Measurements from ENCODE around the gene BCL11A.
A peak's percentile ranks its signal among the peaks of the same experiment; 100 is the strongest.

The BCL11A gene

DNA sequence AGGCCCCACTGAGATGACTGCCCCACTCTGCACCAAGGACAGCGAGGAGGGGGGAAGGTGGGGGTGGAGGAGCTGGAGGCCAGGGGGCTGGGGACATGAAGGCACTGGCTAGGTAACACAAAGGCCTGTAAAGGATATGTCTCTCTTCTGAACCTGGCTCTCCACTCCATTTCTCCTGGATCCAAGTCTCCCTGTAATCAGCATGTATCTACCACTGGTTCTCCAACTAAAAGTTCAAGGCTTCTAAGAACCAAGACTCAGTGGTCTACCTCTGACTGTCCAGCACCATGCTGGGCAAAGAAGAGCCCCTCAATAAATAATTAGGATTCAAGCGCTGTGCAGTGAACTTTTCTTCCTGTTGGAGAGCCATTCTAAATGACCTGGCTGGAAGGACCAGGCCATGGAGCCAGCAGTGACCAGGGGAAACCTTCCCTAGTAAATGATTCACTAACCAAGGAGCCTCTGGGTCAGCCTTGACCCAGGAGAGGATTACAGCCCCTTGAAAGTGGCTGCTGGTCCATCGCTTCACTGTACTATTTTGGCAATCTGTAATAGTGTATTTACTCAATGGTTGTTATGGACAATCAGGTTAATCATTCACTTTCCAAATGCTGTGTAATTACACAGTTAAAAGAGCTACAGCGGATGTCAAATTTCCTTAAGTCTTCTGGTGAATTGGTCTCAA lies 73.2 kb downstream of the BCL11A start:
- DNase-seq, result no peak

DNA sequence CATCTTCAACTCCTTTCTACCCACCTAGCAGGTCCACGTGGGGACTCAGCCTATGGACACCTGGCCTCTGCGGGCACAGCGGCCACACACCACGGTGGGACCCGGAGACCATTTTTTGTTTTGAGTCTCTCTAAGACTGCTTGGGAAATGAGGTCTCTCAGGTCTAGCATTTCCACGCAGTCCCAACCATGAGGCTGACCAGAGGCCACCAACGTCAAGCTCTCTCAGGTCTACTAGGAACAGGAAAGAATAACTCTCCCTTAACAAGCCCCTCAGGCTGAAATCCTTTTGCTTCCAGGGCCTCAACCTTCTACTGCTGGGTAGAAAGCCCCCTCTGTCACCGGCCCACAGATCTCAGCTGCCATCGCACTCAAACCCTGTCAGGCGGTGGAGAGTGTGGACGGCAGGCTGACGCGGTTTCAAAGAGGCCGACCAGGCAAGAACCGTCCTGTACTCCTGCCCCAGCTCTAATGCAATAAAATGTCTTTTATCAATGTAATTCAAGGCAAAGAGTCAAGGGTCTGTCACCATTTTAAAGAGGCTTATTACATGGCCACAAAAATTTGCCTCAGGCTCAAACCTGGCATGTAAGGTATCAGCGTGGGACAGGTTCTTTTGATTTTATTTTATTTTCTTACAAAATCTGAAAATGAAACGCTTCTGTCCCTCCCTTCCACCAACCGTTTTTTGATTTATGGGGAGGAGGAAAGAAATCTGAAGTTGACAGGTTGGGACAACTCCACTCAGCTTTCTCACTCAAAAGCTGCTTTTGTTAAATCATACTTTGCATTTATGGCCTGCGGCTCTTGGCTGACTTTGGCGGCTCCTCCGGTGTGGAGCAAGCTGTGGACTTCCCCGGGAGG lies 74.0 kb downstream of the BCL11A start:
- DNase-seq, result no peak

DNA sequence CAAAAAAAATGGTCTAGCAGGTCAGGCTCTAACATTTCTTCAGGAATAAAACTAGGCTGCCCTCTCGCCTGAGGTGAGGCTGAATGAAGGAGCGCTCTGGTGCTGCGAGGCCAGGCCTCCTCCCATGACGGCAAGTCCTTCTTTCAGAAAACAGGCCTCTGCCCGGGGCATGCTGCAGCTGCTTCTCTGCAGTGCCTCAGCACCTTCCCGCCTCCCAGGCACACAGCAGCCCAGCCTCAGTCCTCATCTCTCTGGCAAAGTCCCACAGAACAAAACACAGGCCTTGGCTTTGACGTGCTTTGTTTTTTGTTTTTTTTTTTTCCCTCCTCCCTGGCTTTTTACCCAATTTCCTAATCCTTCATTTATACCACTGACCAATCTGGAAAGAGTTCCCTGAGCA lies 74.8 kb downstream of the BCL11A start:
- no peak for DNase-seq

DNA sequence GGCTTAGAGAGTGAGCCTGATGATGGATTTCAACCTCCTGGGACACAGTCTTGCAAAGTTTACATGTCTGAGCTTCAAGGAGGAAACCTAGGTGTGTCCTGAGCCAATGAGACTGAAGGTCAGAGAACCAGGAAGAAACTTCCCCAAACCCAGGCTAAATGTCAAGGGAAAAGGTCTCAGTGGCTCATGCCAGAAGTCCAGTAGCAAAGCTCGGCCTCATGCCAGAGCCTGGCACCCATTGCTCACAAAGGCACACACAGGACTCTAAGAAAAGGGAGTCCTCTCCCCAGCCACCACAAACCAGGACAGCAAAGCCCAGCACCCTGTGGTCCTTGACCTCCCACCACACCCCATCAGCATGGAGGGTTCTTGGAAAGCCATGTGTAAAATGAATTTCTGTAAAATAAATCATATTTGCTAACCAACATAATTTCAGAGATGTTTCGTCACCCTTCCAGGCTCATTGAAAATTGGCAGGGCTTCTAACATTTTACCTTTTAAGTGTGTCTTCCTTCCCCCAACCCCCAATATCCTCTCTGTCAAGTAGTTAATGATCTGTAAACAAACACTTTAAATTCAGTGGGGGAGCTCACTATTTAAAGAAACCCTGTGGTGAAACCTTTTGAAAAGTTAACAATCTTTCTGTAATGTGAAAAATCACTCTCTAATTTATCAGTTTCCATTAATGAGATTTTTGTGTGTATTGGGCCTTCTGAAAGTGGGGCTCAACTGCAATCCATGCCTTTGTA lies 77.1 kb downstream of the BCL11A start:
- peak; percentile 37 for DNase-seq

DNA sequence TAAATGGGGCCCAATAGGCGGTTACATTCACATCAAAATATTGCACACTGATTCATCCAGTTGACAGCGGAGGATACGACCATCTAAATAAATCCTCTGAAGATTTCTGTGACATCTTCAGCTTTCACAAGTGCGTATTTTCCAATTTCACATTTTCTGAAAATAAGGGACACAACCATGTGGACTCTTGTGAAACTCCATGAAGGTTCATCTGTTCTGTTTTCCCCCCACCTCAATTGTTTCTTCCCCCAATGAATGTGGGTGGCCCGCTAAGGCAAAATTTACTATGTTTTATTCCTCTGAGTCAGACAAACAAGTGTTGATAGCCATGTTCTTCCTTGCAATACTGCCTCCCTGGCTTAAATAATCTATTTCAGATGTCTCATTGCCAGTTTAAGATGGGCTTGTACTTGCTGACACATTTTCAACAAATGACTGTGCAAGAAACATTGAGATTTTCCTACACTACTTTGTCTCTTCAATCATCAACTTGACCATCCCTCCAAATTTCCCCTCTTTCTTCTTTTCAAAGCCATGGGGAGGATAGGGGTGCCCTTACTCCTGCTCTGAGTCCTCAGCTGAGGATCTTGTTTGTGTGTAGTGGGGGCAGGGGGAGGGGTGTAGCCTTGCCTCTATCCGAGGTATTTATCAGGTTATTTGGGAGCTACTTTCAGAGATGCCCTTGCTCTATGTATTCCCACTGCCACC lies 78.2 kb downstream of the BCL11A start:
- no peak for DNase-seq

DNA sequence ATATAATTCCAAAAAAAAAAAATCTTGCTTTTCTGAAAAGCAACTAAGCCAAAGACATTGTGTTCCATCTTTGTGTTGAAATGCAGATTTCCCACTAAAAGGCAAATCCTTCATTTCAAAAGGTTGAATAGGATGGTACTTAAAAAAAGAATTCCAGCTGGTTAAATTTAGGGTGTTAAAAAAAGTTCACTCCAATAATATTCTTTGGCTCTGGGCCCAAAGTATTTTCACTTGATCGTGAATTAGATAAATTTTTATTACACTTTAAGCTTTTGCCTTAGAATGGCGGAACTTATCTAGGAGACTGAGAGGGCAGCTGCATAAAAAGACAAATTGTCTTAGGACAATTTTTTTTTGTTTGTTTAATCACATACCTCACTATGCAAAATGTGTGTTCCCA lies 79.2 kb downstream of the BCL11A start:
- no peak for DNase-seq

DNA sequence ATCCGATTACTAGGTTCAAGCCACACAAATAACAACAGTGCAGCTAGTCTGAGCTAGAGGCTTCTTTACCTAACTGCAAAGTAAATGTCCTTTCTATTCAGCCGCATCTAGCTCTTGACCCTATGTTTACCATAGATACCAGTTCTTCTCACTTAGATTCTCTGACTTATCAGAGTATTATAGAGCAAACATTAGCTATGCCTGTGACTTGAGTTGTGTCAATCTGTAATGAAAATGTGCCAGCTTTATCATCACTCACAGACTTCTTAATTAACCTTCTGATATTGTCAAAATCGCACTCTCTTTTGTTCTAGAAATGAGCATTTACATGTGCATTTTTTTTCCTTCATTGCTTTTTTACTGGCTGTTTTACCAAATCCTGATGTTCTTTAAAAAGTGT lies 79.9 kb downstream of the BCL11A start:
- DNase-seq, result no peak

DNA sequence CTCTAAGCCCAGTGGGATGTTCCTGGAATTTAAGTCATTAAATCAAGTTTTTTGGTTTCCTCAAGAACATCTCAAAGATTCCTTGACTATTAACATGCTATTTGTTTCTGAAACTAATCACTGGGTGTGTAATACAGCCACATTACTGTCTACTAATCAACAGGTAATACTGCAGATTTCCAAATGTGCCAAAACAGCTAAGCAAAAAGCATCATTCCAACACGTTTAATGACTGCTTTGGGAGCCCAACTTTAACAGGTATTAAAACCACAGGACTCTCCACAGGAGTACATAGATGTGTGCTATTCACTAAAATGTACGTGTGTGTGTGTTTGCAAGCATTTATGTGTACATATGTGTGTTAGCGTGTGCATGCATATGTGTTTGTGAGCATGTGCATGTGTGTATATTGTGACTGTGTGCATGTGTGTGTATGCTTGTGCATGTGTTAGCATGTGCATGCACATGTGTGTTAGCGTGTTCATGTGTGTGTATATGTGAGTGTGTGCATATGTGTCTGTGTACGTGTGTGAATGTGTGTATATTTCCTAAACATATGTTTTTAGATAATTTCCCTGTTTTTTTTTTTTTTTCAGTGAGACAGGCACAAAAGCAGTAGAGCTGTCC lies 80.7 kb downstream of the BCL11A start:
- DNase-seq, result no peak

DNA sequence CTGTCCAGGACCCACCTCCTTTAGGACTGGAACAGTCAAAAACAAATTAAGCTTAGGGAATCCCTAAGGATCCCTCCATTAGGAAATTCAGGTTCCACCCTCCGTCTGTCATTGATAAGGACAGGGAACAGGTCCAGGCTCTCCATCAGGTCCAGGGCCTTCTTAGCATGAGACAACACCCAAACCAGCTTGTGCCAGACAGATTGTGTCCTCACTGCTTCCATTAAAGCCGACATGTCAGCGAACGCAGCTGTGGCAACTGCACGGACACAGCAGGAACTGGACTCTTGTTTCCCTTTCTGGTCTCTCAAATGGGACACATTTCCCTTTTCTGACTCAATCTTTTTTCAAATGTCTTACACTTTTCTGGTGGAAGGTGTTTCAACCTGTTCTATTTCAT lies 81.4 kb downstream of the BCL11A start:
- no peak for DNase-seq

DNA sequence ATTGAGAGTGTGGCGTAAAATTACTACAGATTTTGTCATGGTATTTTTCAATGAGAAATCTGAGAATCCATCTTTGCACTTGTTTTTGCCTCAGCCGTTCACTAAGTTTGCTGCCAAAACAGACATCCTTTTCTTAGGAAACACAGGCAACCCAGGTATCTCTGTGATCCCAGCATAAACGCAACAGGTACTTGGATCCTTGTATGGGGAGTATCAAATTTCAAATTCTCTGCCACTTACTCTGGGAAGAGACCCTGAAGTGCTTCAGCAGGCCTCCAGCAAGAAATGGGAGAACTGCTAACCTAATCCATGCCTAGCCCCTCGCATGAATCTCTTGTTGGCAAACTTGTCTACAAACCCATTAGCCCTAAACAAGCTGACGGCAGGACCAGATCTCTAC lies 83.1 kb downstream of the BCL11A start:
- DNase-seq, result peak; percentile 14

DNA sequence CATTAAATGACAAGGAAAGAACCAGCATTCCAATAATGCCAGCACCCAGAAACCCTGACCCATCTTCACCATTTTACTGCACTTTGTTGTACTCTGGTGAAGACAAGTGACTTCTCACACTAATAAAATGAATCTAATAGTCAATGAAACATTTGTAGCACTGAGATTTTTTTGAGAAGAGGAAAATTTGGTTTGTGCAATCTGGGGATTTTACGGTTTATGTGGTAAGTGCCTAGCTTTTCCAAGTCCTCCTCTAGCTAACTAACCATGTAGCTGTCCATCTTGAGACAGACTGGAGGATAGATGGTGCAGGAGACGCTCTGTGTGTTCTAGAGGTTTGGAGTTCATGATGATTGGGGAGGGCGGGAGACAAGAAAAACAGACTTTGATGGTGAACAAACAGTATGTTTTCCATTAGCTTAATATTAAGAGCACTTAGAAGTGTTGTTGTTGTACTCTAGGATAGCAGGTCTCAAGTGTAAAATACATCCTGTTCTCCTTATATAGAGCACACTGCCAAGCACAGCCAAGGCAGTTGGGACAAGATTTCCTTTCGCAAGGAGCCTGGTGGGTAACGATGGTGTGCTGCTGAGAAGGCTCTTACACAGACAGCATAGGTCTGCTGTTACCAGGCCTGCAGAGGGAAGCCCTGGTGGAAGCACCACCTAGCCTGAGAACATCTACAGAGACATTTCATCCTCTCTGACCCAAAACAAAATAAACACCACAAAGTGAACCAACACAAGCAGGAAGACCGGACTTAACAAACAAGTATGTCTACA lies 83.7 kb downstream of the BCL11A start:
- DNase-seq, result no peak

DNA sequence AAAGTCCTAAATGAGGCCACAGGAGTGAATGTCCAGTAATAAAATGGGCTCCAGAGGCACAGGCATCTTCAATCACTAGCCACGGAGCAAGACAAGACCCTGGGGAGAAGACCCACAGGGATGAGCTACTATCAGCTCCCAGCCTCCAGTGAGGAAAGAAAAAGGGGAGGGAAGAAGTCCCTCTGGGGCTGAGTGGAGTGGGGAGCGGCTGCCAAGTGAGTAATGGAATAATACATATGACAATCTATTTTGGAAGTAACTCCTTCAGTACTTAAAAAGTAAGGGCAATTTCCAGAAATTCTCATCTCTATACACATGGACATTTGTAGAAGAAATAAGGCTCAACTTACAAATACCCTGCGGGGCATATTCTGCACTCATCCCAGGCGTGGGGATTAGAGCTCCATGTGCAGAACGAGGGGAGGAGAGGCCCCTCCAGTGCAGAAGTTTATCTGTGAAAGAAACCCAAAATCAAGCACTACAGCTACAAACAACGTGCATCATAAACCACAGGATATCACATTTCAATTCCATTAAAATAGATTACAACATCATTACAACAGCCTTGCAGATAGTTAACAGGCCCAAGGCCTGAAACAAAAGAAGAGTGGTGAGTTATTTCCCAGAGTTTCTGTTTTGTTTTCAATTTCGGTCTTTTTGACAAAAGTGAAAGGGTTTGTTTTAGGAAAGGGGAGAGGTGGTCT lies 84.9 kb downstream of the BCL11A start:
- no peak for DNase-seq

DNA sequence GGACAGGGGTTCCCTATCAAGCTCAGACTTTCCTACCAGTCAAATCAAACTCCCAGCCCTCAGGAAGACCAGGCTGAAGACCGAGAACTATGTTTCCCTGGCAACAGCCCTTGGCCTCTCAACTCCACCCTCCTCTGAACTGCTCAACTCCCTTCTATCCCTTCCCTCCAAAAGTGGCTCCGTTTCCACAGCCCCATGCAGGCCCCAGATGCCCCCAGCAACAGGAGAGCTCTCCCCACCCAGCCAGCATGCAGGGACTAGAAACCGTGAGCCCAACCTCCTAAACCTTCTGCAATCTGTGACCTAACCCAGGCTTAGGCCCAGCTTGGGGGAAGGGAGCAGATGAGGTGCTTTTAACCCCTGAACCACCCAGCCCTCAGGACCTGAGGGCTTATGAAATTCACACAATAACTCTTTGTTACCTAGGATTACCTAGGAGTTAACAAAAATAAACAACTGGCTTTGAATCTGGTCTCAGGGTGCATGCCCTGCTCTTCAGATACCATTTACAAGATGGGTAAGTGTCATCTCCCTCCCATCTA lies 87.2 kb downstream of the BCL11A start:
- no peak for DNase-seq

DNA sequence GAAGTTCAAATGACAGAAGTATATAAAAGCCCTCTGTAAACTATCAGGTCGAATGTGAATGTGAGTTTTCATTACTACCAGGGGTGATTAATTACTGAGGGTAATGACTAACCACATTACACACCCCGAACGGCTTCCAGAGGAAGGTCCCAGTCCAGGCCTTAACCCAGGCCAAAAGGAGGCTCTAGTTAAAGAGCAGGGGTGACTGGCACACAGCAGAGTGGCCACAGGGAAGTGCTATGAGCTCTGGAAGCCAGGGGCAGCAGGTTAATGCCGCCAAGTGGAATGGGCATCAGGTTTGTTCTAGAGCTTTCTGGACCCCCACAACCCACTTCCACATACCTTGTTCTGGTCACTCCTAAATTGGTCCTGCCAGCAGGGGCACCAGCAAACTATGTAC lies 87.7 kb downstream of the BCL11A start:
- no peak for DNase-seq

DNA sequence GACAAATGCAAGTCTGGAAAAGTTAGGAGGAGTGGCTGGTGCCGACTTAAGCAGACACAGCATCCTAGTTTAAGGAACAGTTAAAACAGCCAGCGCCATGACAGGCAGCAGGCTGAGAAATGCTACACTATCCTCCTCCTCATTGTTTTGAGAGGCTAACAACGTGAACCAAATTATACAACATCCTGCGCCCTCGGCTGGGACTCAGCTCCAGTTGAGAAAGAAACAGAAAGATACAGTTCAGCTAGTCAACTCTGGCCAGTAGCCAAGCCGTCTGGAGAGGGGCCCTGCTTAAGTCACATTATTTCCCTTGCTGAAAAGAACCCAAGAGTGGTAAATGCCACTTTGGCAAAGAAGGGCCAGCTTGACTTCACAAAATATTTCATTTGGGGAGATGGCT lies 90.2 kb downstream of the BCL11A start:
- DNase-seq, result no peak

DNA sequence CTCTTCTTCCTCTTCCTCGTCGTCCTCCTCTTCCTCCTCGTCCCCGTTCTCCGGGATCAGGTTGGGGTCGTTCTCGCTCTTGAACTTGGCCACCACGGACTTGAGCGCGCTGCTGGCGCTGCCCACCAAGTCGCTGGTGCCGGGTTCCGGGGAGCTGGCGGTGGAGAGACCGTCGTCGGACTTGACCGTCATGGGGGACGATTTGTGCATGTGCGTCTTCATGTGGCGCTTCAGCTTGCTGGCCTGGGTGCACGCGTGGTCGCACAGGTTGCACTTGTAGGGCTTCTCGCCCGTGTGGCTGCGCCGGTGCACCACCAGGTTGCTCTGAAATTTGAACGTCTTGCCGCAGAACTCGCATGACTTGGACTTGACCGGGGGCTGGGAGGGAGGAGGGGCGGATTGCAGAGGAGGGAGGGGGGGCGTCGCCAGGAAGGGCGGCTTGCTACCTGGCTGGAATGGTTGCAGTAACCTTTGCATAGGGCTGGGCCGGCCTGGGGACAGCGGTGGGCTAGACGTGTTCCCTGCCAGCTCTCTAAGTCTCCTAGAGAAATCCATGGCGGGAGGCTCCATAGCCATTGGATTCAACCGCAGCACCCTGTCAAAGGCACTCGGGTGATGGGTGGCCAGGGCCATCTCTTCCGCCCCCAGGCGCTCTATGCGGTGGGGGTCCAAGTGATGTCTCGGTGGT lies 91.9 kb downstream of the BCL11A start:
- no peak for DNase-seq

DNA sequence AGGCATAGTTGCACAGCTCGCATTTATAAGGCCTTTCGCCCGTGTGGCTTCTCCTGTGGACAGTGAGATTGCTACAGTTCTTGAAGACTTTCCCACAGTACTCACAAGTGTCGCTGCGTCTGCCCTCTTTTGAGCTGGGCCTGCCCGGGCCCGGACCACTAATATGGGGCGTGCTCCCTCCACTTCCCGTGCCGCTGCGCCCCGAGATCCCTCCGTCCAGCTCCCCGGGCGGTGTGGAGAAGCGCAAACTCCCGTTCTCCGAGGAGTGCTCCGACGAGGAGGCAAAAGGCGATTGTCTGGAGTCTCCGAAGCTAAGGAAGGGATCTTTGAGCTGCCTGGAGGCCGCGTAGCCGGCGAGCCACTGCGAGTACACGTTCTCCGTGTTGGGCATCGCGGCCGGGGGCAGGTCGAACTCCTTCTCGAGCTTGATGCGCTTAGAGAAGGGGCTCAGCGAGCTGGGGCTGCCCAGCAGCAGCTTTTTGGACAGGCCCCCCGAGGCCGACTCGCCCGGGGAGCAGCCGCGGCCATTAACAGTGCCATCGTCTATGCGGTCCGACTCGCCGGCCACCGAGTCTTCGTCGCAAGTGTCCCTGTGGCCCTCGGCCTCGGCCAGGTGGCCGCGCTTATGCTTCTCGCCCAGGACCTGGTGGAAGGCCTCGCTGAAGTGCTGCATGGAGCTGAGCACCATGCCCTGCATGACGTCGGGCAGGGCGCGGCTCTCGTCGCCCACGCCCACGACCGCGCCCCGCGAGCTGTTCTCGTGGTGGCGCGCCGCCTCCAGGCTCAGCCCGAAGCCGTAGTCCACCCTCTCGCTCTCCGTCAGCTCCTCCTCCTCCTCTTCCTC lies 92.7 kb downstream of the BCL11A start:
- no peak for DNase-seq

DNA sequence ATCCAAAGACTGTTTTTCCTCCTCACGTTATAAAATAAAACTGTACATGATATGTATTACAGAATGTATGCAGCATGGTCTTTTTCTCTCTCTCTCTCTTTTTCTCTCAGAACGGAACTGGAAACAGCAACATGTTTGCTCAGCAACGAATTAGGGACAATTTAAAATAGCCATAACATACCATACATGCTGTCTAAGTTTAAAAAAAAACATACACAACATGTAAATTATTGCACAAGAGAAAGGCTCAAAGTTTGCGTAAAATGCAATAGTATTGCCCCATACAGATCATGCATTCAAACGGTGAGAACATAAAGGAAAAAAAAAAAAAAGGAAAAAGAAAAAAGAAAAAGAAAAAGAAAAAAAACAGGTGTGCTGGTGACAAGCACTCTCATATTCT lies 93.6 kb downstream of the BCL11A start:
- DNase-seq, result no peak

DNA sequence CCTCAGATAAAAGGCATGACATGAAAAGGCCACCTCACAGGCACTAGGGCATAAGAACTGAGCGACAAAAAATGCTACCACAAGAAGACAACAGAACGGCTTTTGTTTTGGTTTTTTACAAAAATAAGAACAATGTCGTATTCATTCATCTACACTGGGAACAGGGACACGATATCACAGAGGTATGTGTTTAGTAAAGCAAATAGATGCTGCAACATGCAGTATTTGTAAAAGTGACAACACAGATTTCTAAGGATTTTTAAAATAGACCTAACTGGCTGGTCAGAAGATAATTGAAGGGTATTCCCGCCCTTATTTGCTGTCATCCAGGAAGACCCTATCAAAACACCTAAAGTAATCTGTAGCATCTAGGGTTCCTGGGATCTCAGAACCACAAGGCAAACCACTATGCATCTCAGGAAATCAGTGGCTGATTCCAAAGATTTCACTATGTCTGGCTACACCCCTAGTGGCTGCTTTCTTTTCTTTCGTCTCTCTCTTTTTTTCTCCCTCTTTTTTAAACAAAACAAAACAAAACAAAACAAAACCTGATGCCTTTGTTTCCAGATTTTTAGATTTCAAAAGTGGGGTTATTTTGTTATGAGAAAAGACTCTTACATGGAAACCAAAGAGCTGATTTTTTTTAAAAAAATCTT lies 97.2 kb downstream of the BCL11A start:
- DNase-seq, result no peak

Measured in NCI-H2029 treated with DMSO at 0.1 percent for 48 hours (cell line).